ENCODE results near the gene GVQW3. TPM values are rescaled to one million over a fixed set of nuclear protein-coding genes. Genes with fewer than 3 reads are reported as not detected.

GVQW3 gene
- total and polyA plus RNA-seq, 8 donors = 1.8 to 9.1 (median 3.6) TPM

DNA sequence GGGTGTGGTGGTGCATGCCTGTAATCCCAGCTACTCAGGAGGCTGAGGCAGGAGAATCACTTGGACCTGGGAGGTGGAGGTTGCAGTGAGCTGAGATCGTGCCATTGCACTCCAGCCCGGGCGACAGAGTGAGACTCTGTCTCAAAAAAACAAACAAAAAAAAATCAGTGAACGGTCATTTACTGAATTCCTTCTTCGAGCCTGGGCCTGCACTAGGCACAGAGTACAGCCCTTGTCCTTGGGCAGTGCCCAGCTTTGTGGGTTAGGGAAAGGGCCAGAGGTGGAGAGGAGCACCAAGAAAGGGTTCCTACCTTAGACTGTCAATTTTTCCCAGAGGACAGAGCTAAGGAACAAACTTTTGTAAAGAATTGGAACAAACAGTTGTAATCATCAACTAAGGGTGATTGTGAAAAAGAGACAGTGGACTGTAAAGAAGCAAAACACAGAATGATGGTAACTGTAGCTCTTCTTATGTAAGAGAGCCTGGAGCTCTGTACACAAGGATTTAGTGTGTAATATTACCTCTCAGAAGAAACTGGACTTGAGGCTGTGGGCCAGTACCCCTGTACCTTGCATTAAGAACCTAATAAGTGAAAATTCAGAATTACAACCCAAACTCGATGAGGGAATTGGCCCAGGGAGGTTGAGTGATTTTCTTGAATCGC, 10.8 kb downstream of the GVQW3 start:
- H3K27ac ChIP-seq = peak overlapping the region; percentile 20 to 89 (median 58)
- no peaks in the 10 kb centered on the region for H3K9me3 ChIP-seq
- no peak for FAIRE-seq
- TF ChIP-seq CTCF (IDR thresholded peaks at IDR 0.05) = no peak
- no peaks in the 10 kb centered on the region for H3K36me3 ChIP-seq
- intact Hi-C loops (cut with DNase I) = no loop called here
- no peak overlapping the region for H3K4me3 ChIP-seq
- DNase-seq = no peak
- peak; percentile 35 to 58 (median 40) for ATAC-seq
- H3K4me1 ChIP-seq = peaks cover 33 to 46% (median 38%) of the 10 kb centered on the region in 3 donors
- no peaks in the 10 kb centered on the region for H3K27me3 ChIP-seq
- 13 to 27% methylated on average over 7 of the region's 7 CpGs for WGBS, 2 donors

- H3K36me3 ChIP-seq = no peaks in the 10 kb centered on the region
- ATAC-seq (no peak), FAIRE-seq (no peak), DNase-seq (no peak)
- H3K9me3 ChIP-seq = no peaks in the 10 kb centered on the region
- WGBS, 2 donors = 86 to 100% methylated on average over 1 of the region's 1 CpG
- no peak overlapping the region for H3K4me3 ChIP-seq
- intact Hi-C loops (cut with DNase I) = no loop called here
- no peak for TF ChIP-seq CTCF (IDR thresholded peaks at IDR 0.05)
- no peaks in the 10 kb centered on the region for H3K27me3 ChIP-seq
- H3K4me1 ChIP-seq = peaks cover 27 to 41% (median 38%) of the 10 kb centered on the region in 3 donors
- H3K27ac ChIP-seq = peak overlapping the region in 2 of 4 donors; percentile 82 to 89
Observed at GRCh38 chr11:76392870-76393269, 11.7 kb downstream of the GVQW3 start.

DNA sequence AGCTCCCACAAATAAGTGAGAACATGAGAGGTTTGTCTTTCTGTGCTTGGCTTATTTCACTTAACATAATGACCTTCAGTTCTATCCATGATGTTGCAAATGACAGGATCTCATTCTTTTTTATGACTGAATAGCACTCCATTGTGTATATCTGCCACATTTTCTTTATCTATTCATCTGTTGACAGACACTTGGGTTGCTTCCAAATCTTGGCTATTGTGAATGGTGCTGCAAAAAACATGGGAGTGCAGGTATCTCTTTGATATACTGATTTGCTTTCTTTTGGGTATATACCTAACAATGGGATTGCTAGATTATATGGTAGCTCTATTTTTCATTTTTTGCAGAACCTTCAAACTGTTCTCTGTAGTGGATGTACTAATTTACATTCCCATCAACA, 13.3 kb downstream of the GVQW3 start:
- FAIRE-seq (no peak), DNase-seq (no peak), ATAC-seq (no peak)
- no peaks in the 10 kb centered on the region for H3K36me3 ChIP-seq
- H3K27me3 ChIP-seq = no peaks in the 10 kb centered on the region
- H3K27ac ChIP-seq = no peak overlapping the region
- no peak overlapping the region for H3K4me3 ChIP-seq
- TF ChIP-seq CTCF (IDR thresholded peaks at IDR 0.05) = no peak
- peaks cover 26 to 32% (median 30%) of the 10 kb centered on the region in 3 donors for H3K4me1 ChIP-seq
- intact Hi-C loops (cut with DNase I) = no loop called here
- H3K9me3 ChIP-seq = no peaks in the 10 kb centered on the region

DNA sequence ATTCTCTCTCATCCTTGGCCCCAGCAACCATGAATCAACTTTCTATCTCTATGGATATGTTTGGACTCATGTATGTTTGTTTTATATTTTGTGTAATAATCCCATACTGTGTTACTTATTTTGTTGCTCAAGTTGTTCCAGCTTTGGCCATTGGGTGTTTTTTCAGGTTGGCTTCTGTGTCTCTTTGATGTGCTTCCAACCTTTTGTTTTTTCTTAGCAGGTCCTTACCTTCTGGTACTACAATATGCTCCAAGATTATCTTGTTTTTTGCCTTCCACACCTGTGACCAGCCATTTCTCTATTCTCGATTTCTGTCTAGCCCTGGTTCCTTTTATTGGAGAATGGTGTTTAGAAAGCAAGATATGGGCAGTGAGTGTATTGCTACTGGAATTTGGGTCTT, 14.2 kb downstream of the GVQW3 start:
- DNase-seq = no peak
- peak overlapping the region in 1 of 4 donors; percentile 10 for H3K27ac ChIP-seq
- peaks cover 21 to 29% (median 23%) of the 10 kb centered on the region in 3 donors for H3K4me1 ChIP-seq
- no peak for FAIRE-seq
- ATAC-seq = no peak
- WGBS, 2 donors = 46 to 57% methylated on average over 1 of the region's 1 CpG
- intact Hi-C loops (cut with DNase I) = no loop called here
- no peak overlapping the region for H3K4me3 ChIP-seq
- H3K9me3 ChIP-seq = no peaks in the 10 kb centered on the region
- no peaks in the 10 kb centered on the region for H3K27me3 ChIP-seq
- no peak for TF ChIP-seq CTCF (IDR thresholded peaks at IDR 0.05)
- no peaks in the 10 kb centered on the region for H3K36me3 ChIP-seq

GRCh38 chr11:76397383-76397782, 16.3 kb downstream of the GVQW3 start:
- TF ChIP-seq CTCF (IDR thresholded peaks at IDR 0.05) = no peak
- no peaks in the 10 kb centered on the region for H3K9me3 ChIP-seq
- H3K36me3 ChIP-seq = no peaks in the 10 kb centered on the region
- H3K27ac ChIP-seq = no peak overlapping the region
- intact Hi-C loops (cut with DNase I) = no loop called here
- FAIRE-seq (no peak), ATAC-seq (no peak), DNase-seq (no peak)
- WGBS, 2 donors = 76 to 77% methylated on average over 3 of the region's 3 CpGs
- peaks cover 7 to 8% (median 7%) of the 10 kb centered on the region in 3 donors for H3K4me1 ChIP-seq
- no peaks in the 10 kb centered on the region for H3K27me3 ChIP-seq
- no peak overlapping the region for H3K4me3 ChIP-seq

All from pancreas (tissue), 10 donors.